ENCODE measurements around the gene ABCB9.
A peak's percentile ranks its signal among the peaks of the same experiment; 100 is the strongest.

The ABCB9 gene

DNA sequence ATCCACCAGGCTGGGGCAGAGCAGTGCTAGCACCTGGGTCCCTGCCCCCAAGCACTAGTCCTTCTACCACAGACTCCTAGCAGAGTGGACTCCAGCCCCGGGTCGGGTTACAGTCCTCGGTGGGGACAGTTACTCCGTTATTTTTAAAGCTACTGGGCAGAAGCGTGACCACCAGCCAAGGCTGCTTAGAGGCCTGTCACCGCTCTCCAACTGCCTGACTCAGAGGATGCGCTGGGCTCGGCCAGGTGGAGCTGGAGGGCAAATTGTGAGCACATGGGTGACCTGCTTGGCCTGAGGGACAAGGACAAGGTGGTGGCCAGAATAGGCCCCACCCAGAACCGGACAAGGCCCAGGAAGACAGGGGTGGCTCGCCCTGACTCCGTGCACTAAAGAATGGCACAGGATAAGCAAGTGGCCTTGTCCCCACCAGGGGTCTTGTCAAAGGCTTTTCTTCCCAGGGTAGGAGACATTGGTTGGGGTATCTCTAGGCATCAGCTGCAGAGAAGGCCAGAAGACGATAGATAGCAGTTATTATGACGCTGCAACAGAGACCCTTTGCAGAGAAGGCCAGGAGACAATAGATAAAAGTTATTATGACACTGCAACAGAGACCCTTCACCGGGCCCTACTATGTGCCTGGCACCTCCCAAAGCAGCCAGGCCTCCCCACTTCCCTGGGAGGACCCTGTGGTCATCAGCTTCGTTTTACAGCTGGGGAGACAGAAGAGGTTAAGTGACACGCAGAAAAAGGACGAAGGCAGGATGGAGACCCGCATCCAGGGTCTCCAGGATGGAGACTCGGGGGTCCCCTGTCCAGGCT lies 1.6 kb downstream of the ABCB9 start:
- H3K4me1 ChIP-seq (ENCODE audit: control insufficient read depth in 1 of 2, insufficient read depth in 2 of 2, low read length in 2 of 2) = peaks cover 42 to 44% of the 10 kb centered on the region in 2 donors
- no peaks in the 10 kb centered on the region for H3K9me3 ChIP-seq (ENCODE audit: control insufficient read depth in 1 of 2, low read length in 2 of 2)
- H3K27me3 ChIP-seq (ENCODE audit: control insufficient read depth in 1 of 2, insufficient read depth in 2 of 2, low read length in 2 of 2) = no peaks in the 10 kb centered on the region
- H3K27ac ChIP-seq (ENCODE audit: low read depth, low read length) = no peak overlapping the region
- H3K9ac ChIP-seq (ENCODE audit: low read depth in 1 of 2, low read length in 2 of 2) = no peak overlapping the region
- H3K36me3 ChIP-seq (ENCODE audit: control insufficient read depth in 1 of 2, insufficient read depth in 2 of 2, low read length in 2 of 2) = peaks cover 0 to 4% of the 10 kb centered on the region in 2 donors
- no peak overlapping the region for H3K4me3 ChIP-seq (ENCODE audit: low read depth in 1 of 2, low read length in 2 of 2)

DNA sequence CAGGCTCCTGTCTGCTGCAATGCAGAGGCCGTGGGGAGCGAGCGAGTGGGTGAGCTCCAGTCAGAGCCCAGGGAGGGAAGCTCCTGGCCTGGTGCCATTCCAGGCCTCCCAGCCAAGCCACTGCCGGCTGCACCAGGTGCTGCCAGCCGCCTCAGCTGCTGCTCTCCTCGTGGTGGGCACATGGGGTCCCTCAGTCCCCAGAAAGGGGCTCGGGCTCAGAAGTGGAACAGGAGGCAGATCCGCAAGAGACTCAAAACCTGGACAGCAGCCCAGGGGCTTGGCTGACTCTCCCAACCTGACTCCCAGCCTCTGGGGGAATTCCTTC lies 2.4 kb downstream of the ABCB9 start:
- Histone ChIP-seq H3K27me3 (ENCODE audit: control insufficient read depth in 1 of 2, insufficient read depth in 2 of 2, low read length in 2 of 2) (no peaks in the 10 kb centered on the region), H3K9ac (ENCODE audit: low read depth in 1 of 2, low read length in 2 of 2) (no peak overlapping the region), H3K9me3 (ENCODE audit: control insufficient read depth in 1 of 2, low read length in 2 of 2) (no peaks in the 10 kb centered on the region), H3K4me3 (ENCODE audit: low read depth in 1 of 2, low read length in 2 of 2) (no peak overlapping the region), H3K36me3 (ENCODE audit: control insufficient read depth in 1 of 2, insufficient read depth in 2 of 2, low read length in 2 of 2) (peaks cover 0 to 4% of the 10 kb centered on the region in 2 donors), H3K4me1 (ENCODE audit: control insufficient read depth in 1 of 2, insufficient read depth in 2 of 2, low read length in 2 of 2) (peaks cover 42 to 44% of the 10 kb centered on the region in 2 donors), H3K27ac (ENCODE audit: low read depth, low read length) (no peak overlapping the region)

DNA sequence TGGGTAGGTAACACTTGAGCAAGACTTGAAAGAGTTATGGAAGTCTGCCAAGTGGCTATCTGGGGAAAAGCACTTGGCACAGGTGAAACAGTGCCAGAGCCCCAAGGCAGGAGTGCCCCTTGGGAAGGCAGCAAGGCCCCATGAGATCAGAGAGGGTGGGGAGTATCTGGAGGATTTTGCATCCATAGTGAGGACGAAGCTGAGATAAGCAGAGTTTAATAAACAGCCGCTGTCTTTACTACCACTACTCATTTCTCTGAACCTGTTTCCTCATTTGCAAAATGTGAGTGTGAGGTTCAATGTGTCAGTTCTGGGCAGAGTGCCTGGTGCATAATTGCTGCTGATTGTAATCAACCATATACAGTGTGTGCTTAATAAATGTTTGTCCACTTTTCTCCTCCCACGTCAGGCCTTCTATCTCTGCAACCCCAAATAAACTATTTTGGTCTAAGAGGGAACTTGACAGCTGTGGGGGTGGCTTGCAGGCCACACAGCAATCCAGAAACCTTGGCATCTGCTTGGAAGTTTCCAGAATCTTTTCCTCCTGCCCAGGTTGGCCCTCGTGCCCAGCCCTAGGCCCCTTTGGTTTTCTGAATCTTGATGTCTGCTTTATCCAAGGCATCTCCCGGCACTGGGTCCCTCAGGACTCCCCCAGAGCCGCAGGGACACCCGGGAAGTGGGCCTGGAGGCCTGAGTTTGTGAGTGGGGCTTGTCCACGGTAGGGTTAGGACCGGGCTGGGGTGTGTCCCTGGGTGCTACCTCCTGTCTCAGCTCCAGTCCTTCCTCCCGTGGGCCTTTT lies 4.5 kb downstream of the ABCB9 start:
- Histone ChIP-seq H3K4me1 (ENCODE audit: control insufficient read depth in 1 of 2, insufficient read depth in 2 of 2, low read length in 2 of 2) (peaks cover 42 to 43% of the 10 kb centered on the region in 2 donors), H3K9ac (ENCODE audit: low read depth in 1 of 2, low read length in 2 of 2) (no peak overlapping the region), H3K27ac (ENCODE audit: low read depth, low read length) (no peak overlapping the region), H3K27me3 (ENCODE audit: control insufficient read depth in 1 of 2, insufficient read depth in 2 of 2, low read length in 2 of 2) (no peaks in the 10 kb centered on the region), H3K36me3 (ENCODE audit: control insufficient read depth in 1 of 2, insufficient read depth in 2 of 2, low read length in 2 of 2) (peaks cover 0 to 4% of the 10 kb centered on the region in 2 donors), H3K9me3 (ENCODE audit: control insufficient read depth in 1 of 2, low read length in 2 of 2) (no peaks in the 10 kb centered on the region), H3K4me3 (ENCODE audit: low read depth in 1 of 2, low read length in 2 of 2) (no peak overlapping the region)

DNA sequence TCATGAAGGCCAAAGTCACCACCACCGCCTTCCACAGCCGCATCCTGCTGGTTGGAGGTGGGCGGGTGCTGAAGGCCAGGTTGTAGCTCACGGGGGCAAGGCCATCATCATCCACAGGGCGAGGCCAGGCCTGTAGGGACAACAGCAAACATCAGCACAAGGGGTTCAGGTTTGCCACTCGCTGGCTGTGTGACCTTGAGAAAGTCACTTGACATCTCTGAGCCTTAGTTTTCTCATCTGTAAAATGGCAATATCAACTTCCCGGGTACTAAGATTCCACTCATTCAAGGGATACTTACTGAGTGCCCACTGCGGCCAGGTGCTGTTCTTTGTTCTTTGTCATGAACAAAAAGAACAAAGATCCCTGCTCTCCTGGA lies 6.1 kb downstream of the ABCB9 start:
- Histone ChIP-seq H3K9me3 (ENCODE audit: control insufficient read depth in 1 of 2, low read length in 2 of 2) (no peaks in the 10 kb centered on the region), H3K9ac (ENCODE audit: low read depth in 1 of 2, low read length in 2 of 2) (no peak overlapping the region), H3K36me3 (ENCODE audit: control insufficient read depth in 1 of 2, insufficient read depth in 2 of 2, low read length in 2 of 2) (peaks cover 0 to 4% of the 10 kb centered on the region in 2 donors), H3K4me3 (ENCODE audit: low read depth in 1 of 2, low read length in 2 of 2) (no peak overlapping the region), H3K27me3 (ENCODE audit: control insufficient read depth in 1 of 2, insufficient read depth in 2 of 2, low read length in 2 of 2) (no peaks in the 10 kb centered on the region), H3K27ac (ENCODE audit: low read depth, low read length) (no peak overlapping the region), H3K4me1 (ENCODE audit: control insufficient read depth in 1 of 2, insufficient read depth in 2 of 2, low read length in 2 of 2) (peaks cover 29 to 33% of the 10 kb centered on the region in 2 donors)

DNA sequence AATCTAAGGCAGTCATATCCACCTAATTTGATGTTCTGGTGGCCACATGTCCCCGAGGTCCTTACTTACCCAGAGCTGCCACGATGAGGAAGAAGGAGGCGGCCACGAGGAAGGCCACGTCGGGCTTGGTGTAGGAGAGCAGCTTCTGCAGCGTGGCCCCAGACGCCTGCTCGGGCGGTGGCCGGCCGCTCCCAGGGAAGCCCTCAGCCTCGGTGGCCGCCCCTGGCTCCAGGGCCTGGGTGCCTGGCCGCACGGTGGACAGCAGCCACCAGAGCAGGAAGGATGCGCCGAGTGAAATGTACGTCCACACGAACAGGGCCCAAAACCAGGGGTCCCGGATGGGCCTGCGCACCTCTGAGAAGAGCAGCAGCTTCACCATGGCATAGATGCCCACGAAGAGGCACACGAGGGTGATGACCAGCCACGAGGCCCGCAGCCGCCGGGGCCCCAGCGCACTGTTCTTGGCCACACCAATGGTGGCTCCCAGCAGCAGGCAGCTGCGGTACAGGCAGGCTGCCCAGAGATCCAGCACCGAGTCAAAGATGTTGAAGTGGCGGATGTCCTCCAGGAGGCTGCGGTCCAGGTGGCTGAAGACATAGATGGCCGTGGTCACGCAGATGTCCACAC lies 6.6 kb downstream of the ABCB9 start:
- no peaks in the 10 kb centered on the region for H3K9me3 ChIP-seq (ENCODE audit: control insufficient read depth in 1 of 2, low read length in 2 of 2)
- H3K4me3 ChIP-seq (ENCODE audit: low read depth in 1 of 2, low read length in 2 of 2) = no peak overlapping the region
- no peak overlapping the region for H3K27ac ChIP-seq (ENCODE audit: low read depth, low read length)
- H3K4me1 ChIP-seq (ENCODE audit: control insufficient read depth in 1 of 2, insufficient read depth in 2 of 2, low read length in 2 of 2) = peaks cover 28% of the 10 kb centered on the region in 2 donors
- H3K36me3 ChIP-seq (ENCODE audit: control insufficient read depth in 1 of 2, insufficient read depth in 2 of 2, low read length in 2 of 2) = peaks cover 0 to 4% of the 10 kb centered on the region in 2 donors
- no peak overlapping the region for H3K9ac ChIP-seq (ENCODE audit: low read depth in 1 of 2, low read length in 2 of 2)
- no peaks in the 10 kb centered on the region for H3K27me3 ChIP-seq (ENCODE audit: control insufficient read depth in 1 of 2, insufficient read depth in 2 of 2, low read length in 2 of 2)

DNA sequence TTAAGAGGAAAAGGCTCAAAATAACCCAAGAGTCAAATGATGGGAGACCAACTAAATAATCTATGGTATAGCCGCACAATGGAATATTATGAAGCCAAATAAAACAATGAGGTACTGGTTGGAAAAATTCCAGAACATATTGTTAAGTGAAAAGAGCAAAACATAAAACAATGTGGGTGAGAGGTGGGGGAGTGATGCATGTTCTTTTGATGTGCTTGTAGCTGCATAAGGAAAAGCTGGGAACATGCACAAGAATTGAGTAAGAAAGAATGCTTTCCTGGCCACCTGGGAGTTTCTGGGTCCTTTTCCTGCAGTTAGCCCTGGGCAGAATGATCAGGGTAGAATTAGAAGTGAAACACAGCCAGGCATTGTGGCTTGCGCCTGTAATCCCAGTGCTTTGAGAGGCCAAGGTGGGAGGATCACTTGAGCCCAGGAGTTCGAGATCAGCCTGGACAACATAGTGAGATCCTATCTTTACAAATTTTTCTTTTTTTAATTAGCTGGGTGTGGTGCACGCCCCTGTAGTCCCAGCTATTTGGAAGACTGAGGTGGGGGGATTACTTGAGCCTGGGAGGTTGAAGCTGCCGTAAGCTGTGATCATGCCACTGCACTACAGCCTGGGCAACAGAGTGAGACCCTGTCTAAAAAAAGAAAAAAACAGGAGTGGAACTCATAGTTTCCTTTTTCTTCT lies 7.9 kb downstream of the ABCB9 start:
- Histone ChIP-seq H3K27ac (ENCODE audit: low read depth, low read length) (no peak overlapping the region), H3K4me1 (ENCODE audit: control insufficient read depth in 1 of 2, insufficient read depth in 2 of 2, low read length in 2 of 2) (peaks cover 14 to 15% of the 10 kb centered on the region in 2 donors), H3K9ac (ENCODE audit: low read depth in 1 of 2, low read length in 2 of 2) (no peak overlapping the region), H3K9me3 (ENCODE audit: control insufficient read depth in 1 of 2, low read length in 2 of 2) (no peaks in the 10 kb centered on the region), H3K27me3 (ENCODE audit: control insufficient read depth in 1 of 2, insufficient read depth in 2 of 2, low read length in 2 of 2) (no peaks in the 10 kb centered on the region), H3K4me3 (ENCODE audit: low read depth in 1 of 2, low read length in 2 of 2) (no peak overlapping the region), H3K36me3 (ENCODE audit: control insufficient read depth in 1 of 2, insufficient read depth in 2 of 2, low read length in 2 of 2) (peaks cover 0 to 4% of the 10 kb centered on the region in 2 donors)

DNA sequence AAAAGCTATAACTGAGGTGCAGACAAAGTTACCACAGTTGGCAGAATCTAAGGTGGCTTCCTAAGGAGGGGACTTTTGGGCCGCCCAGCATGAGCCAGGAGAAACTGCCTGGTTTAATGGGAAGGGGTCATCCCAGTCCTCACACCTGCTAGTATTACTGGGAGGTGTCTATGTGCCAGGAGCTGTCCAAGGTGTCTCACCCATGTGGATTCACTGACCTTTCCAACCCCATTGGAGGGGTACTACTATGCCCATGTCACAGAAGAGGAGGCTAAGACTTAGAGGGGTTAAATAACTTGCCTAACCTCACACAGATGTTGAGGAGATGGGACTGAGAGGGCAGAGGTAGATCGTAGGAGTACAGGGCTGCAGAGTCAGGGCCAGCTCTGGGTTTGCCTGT lies 10.2 kb downstream of the ABCB9 start:
- no peaks in the 10 kb centered on the region for H3K9me3 ChIP-seq (ENCODE audit: control insufficient read depth in 1 of 2, low read length in 2 of 2)
- H3K4me3 ChIP-seq (ENCODE audit: low read depth in 1 of 2, low read length in 2 of 2) = no peak overlapping the region
- no peak overlapping the region for H3K27ac ChIP-seq (ENCODE audit: low read depth, low read length)
- peaks cover 13 to 15% of the 10 kb centered on the region in 2 donors for H3K4me1 ChIP-seq (ENCODE audit: control insufficient read depth in 1 of 2, insufficient read depth in 2 of 2, low read length in 2 of 2)
- no peak overlapping the region for H3K9ac ChIP-seq (ENCODE audit: low read depth in 1 of 2, low read length in 2 of 2)
- no peaks in the 10 kb centered on the region for H3K27me3 ChIP-seq (ENCODE audit: control insufficient read depth in 1 of 2, insufficient read depth in 2 of 2, low read length in 2 of 2)
- H3K36me3 ChIP-seq (ENCODE audit: control insufficient read depth in 1 of 2, insufficient read depth in 2 of 2, low read length in 2 of 2) = peaks cover 0 to 4% of the 10 kb centered on the region in 2 donors

DNA sequence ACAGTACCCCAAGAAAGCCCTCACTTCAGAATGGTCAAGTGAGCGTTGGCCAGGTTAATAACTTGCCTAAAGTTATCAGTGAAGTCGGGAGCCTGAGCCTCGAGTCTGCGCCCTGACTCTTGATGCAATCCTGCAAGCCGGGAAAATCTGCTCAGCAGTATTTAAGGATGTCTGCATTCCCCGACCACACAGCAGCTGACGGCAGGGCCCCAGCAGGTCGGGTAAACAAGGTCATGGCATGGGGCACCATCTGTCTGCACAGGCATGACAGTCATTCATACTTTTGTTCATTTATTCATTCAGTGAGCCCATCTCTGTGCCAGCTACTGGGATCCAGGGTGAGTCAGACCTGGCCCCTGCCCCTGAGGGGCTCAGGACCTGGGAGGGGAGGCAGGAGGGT lies 11.1 kb downstream of the ABCB9 start:
- no peak overlapping the region for H3K4me3 ChIP-seq (ENCODE audit: low read depth in 1 of 2, low read length in 2 of 2)
- no peak overlapping the region for H3K9ac ChIP-seq (ENCODE audit: low read depth in 1 of 2, low read length in 2 of 2)
- no peaks in the 10 kb centered on the region for H3K9me3 ChIP-seq (ENCODE audit: control insufficient read depth in 1 of 2, low read length in 2 of 2)
- peaks cover 13 to 15% of the 10 kb centered on the region in 2 donors for H3K4me1 ChIP-seq (ENCODE audit: control insufficient read depth in 1 of 2, insufficient read depth in 2 of 2, low read length in 2 of 2)
- H3K27ac ChIP-seq (ENCODE audit: low read depth, low read length) = no peak overlapping the region
- peaks cover 0 to 4% of the 10 kb centered on the region in 2 donors for H3K36me3 ChIP-seq (ENCODE audit: control insufficient read depth in 1 of 2, insufficient read depth in 2 of 2, low read length in 2 of 2)
- no peaks in the 10 kb centered on the region for H3K27me3 ChIP-seq (ENCODE audit: control insufficient read depth in 1 of 2, insufficient read depth in 2 of 2, low read length in 2 of 2)

DNA sequence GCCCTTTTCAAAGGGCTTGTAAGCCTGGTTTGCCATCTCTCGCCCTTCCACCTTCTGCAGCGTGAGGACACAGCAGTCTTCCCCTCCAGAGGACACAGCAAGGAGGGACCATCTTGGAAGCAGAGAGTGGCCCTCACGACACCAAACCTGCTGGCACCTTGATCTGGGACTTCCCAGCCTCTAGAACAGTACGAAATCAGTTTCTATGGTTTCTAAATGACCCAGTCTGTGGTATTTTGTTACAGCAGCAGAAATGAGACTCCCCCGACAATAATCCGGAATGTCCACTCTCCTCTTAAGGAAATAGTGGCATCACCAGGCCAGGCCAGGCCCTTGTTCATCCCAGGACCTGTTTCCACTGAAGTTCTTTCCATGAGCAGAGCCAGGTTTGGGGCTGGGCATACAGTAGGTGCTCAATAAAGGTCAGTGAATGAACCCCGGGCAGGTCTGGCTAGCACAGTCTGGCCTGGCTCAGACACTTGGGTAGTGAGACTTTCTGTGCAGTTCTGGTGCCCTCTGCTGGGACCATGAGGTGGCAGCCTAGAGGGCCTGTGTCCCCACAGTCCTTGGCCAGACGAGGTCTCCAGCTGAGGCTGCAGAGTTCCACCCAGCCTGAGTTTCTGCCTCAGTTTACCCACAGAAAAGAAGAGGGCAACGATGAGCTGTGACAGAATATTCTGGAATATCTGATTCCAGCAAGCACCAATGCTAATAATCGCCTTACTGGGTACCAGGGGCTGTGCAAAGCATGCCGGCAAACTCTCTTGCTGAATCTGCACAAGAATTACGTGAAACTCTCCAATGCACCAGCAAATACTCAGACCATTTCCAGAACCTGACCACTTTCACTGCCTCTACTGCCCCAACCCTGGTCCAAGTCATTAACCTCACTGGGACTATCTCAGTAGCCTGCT lies 14.0 kb downstream of the ABCB9 start:
- Histone ChIP-seq H3K27me3 (ENCODE audit: control insufficient read depth in 1 of 2, insufficient read depth in 2 of 2, low read length in 2 of 2) (no peaks in the 10 kb centered on the region), H3K4me1 (ENCODE audit: control insufficient read depth in 1 of 2, insufficient read depth in 2 of 2, low read length in 2 of 2) (peaks cover 18 to 20% of the 10 kb centered on the region in 2 donors), H3K4me3 (ENCODE audit: low read depth in 1 of 2, low read length in 2 of 2) (no peak overlapping the region), H3K9ac (ENCODE audit: low read depth in 1 of 2, low read length in 2 of 2) (peak overlapping the region in 1 of 2 donors; percentile 4), H3K9me3 (ENCODE audit: control insufficient read depth in 1 of 2, low read length in 2 of 2) (no peaks in the 10 kb centered on the region), H3K27ac (ENCODE audit: low read depth, low read length) (no peak overlapping the region), H3K36me3 (ENCODE audit: control insufficient read depth in 1 of 2, insufficient read depth in 2 of 2, low read length in 2 of 2) (no peaks in the 10 kb centered on the region)

All from duodenal mucosa (tissue), 2 donors.